RWPE1 (cell line): ENCODE results near the gene MBOAT2.

Experiments used
- CTCF ChIA-PET: fragments of 350-600 bp; sonication (Branson Sonifier 250); formaldehyde crosslinking; extraction: SDS; loops from one replicate; lab custom pipeline; 2021; lab: Yijun Ruan, JAX
- POLR2A ChIA-PET: fragments of 400-600 bp; formaldehyde crosslinking; extraction: SDS; loops from one replicate; lab custom pipeline; 2020; ENCODE audit warnings: antibody characterized with exemption; ENCODE audit not compliant: low non-redundant PET; lab: Yijun Ruan, JAX
- DNase-seq: peaks from one replicate; pipeline ENCODE4 v3.0.0; 2012; ENCODE audit warnings: low spot score
- H3K27ac ChIP-seq: fragments of 450-650 bp; 2 replicates; pipeline ENCODE4 v1.5.1; 2017
- TF ChIP-seq, protein P1 (sequence below): fragments of 450-650 bp; conservative IDR thresholded peaks from 2 replicates; pipeline ENCODE4 v1.5.1; 2017; ENCODE audit warnings: low read depth, mild to moderate bottlenecking

The MBOAT2 gene

DNA sequence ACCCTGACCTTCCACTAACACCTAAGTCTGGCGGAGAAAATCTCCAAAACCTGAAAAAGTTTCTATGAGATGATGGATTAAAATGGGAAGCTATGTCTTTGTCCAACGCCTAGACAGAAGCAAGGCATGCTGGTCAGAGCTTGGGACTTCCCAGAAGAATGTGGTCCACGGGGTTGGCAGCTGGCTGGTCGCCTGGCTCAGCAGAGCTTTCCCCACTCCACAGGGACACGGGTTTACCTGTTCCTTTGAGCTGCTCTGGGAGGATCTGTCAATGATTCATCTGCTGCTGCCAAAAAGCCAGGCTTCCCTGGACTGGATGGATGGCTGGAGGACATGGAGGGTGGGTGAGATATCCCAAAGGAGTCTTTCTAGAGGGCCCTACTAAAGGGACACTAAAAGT is 10.8 kb downstream of the MBOAT2 start:
- ChIA-PET CTCF (interaction anchor here (0.5 kb wide), 1 partner anchor 57 kb away, joined by 4 read pairs; no protein-coding TSS in a partner anchor), POLR2A (interaction anchor here (0.7 kb wide), 1 partner anchor 125 kb away, joined by 3 read pairs; no protein-coding TSS in a partner anchor)
- no peak overlapping the region for H3K27ac ChIP-seq
- DNase-seq = no peak
- TF ChIP-seq, protein P1, sequence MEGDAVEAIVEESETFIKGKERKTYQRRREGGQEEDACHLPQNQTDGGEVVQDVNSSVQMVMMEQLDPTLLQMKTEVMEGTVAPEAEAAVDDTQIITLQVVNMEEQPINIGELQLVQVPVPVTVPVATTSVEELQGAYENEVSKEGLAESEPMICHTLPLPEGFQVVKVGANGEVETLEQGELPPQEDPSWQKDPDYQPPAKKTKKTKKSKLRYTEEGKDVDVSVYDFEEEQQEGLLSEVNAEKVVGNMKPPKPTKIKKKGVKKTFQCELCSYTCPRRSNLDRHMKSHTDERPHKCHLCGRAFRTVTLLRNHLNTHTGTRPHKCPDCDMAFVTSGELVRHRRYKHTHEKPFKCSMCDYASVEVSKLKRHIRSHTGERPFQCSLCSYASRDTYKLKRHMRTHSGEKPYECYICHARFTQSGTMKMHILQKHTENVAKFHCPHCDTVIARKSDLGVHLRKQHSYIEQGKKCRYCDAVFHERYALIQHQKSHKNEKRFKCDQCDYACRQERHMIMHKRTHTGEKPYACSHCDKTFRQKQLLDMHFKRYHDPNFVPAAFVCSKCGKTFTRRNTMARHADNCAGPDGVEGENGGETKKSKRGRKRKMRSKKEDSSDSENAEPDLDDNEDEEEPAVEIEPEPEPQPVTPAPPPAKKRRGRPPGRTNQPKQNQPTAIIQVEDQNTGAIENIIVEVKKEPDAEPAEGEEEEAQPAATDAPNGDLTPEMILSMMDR = no peak

DNA sequence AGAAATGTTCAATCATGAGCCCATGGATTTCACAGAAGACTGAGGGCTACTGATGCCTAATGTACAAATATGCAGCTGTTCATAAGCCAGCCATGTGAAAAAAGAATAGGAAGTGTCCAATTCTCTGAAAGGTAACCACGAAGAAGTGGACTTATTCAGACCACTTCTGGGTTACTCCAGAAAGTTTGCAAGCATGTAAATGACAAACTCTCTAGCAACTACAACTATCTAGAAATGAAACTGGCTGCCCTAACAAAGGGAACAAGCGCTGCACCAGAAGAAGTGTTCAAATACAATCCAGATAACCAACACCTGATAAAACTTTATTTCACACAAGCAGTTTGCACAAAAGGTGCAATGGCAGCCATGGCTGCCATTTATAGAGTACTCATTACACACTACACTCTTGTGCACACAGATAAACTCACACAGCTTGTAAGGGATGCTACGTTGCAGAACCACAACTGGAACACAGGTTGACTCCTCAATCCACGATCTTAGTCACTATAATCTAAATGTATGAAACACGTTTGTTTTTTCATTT is 13.9 kb downstream of the MBOAT2 start:
- no peak for DNase-seq
- CTCF ChIA-PET = no interaction called here
- POLR2A ChIA-PET = no interaction called here

DNA sequence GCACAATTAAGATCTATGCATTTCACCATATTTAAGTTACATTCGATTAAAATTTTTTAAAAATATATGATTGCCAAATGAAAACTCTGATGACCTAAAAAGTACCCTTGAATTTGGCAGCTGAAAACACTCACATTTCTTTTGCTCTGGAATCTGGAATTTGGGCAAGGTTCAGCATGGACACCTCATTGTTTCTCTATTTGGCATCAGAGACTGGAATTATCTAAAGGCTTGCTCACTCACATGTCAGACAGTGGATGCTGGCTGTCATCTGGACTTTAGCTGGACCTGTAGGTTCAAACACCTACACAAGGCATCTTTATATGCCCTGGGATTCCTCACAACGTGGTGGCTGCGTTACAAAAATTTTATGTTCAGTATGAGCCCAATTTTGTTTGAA is 16.1 kb downstream of the MBOAT2 start:
- no peak overlapping the region for H3K27ac ChIP-seq
- ChIA-PET CTCF (no interaction called here), POLR2A (no interaction called here)
- DNase-seq = no peak
- TF ChIP-seq, protein P1 = no peak

More for the DNA sequence above, 13.9 kb downstream of the MBOAT2 start:
- no peak overlapping the region for H3K27ac ChIP-seq
- TF ChIP-seq, protein P1 = no peak

DNA sequence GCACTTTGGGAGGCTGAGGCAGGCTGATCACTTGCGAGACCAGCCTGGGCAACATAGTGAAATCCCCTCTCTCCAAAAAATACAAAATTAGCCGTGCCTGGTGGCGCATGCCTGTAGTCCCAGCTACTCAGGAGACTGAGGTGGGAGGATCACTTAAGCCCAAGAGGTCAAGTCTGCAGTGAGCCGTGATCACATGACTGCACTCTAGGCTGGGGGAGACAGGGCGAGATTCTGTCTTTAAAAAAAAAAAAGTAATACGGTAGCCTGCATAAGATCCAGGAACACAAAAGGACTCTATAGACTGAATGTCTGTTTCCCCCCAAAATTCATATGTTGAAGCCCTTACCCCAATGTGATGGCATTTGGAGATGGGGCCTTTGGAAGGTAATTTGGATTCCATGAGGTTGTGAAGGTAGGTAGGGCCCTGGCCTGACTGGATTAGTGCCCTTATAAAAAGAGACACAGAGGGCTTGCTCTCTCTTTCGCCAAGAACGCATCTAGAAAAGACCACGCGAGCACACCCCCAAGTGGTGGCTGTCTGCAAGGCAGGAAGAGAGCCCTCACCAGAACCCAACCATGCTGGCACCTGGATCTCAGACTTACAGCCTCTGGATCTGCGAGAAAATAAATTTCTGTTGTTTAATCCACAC is 17.0 kb downstream of the MBOAT2 start:
- ChIA-PET CTCF (interaction anchor here (0.6 kb wide), 1 partner anchor 816 kb away, joined by 8 read pairs; no protein-coding TSS in a partner anchor), POLR2A (no interaction called here)
- TF ChIP-seq, protein P1 = no peak
- no peak for DNase-seq
- no peak overlapping the region for H3K27ac ChIP-seq

DNA sequence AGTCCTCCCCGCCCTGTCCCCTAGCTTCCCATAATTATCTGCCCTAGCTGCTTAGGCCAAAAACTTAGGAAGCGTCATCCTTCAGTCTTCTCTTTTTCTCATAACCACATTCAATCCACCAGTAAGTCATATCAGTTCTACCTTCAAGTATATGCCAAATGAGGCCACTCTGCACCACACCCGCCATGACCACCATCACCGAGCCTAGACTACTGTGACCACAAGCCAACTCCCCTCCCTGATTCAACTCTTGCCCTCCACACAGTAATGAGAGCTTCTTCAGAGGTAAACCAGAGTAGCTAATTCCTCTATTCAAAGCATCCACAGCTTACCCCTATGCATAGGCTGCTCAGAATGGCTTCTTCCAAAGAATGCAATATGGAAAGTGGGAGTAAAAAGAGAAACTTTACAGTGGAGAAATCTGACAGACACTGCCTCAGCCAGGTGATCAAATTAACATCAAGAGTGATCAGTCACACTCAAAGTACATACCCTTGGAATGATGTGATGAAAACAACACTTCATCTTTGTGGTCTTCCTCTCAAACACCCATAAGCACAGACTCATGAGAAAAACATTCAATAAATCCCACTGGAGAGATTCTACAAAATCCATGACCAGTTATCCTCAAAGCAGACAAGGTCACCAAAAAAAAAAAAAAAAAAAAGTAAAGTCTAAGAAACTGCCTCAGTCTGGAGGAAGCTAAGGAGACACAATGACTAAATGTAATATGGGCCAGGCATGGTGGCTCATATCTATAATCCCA is 17.7 kb downstream of the MBOAT2 start:
- ChIA-PET CTCF (interaction anchor here (0.6 kb wide), 2 partner anchors 428 to 817 kb away, joined by 5 to 8 read pairs; no protein-coding TSS in a partner anchor), POLR2A (no interaction called here)
- no peak for DNase-seq
- H3K27ac ChIP-seq = no peak overlapping the region
- TF ChIP-seq, protein P1 = no peak

DNA sequence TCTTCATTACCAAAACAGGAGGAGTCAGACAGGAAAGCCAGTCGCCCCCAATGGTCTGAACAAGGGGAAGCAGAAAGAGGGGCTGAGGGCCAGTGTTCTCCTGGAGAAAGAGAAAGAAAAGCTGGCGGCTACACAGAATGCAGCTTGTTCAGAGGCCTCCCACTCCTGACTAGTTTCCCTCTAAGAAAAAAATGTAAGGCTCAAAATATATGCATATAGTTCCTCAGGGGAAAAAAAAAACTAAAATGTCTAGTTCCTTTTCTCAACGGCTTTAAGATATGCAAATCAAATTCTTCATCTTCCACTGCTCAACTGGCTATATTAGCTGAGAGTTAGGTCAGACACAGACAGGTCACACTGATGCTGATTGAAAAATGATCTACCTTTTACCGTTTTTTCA is 18.6 kb downstream of the MBOAT2 start:
- no peak overlapping the region for H3K27ac ChIP-seq
- CTCF ChIA-PET = interaction anchor here (0.6 kb wide), 1 partner anchor 429 kb away, joined by 5 read pairs; no protein-coding TSS in a partner anchor
- TF ChIP-seq, protein P1 = no peak
- no peak for DNase-seq
- POLR2A ChIA-PET = no interaction called here
